Loucy (cell line): ENCODE data around the gene FRMD4A.

Source experiments
- H2AFZ ChIP-seq: fragments of 200-600 bp; sonication (generic); 2 replicates; pipeline ENCODE4 v1.6.0; 2016; ENCODE audit warnings: antibody characterized with exemption, mild to moderate bottlenecking, low read length, moderate library complexity
- H3F3A ChIP-seq: fragments of 200-600 bp; 2 replicates; pipeline ENCODE4 v1.6.0; 2016; ENCODE audit warnings: antibody characterized with exemption, low read depth, mild to moderate bottlenecking
- H3K27me3 ChIP-seq: fragments of 200-600 bp; sonication (generic); 2 replicates; pipeline ENCODE4 v1.6.1; 2014; ENCODE audit warnings: low read length, mild to moderate bottlenecking; ENCODE audit not compliant: insufficient read depth, poor library complexity, severe bottlenecking
- H3K36me3 ChIP-seq: fragments of 200-600 bp; sonication (generic); 2 replicates; pipeline ENCODE4 v1.6.1; 2016; ENCODE audit warnings: low read length; ENCODE audit not compliant: insufficient read depth
- H3K4me1 ChIP-seq: fragments of 200-600 bp; sonication (generic); 2 replicates; pipeline ENCODE4 v1.5.1; 2014; ENCODE audit warnings: low read length, mild to moderate bottlenecking; ENCODE audit not compliant: insufficient read depth, poor library complexity, severe bottlenecking
- H3K4me2 ChIP-seq: fragments of 200-600 bp; sonication (generic); 2 replicates; pipeline ENCODE4 v1.6.0; 2014; ENCODE audit warnings: antibody characterized with exemption, low read length, low read depth, mild to moderate bottlenecking; ENCODE audit not compliant: poor library complexity, severe bottlenecking
- H3K4me3 ChIP-seq: fragments of 200-600 bp; sonication (generic); 2 replicates; pipeline ENCODE4 v1.5.1; 2014; ENCODE audit warnings: low read length, mild to moderate bottlenecking, mixed read lengths; ENCODE audit not compliant: poor library complexity, severe bottlenecking
- H3K79me2 ChIP-seq: fragments of 200-600 bp; sonication (generic); 2 replicates; pipeline ENCODE4 v1.6.1; 2014; ENCODE audit warnings: low read length; ENCODE audit not compliant: insufficient read depth
- H3K9ac ChIP-seq: fragments of 200-600 bp; sonication (generic); 2 replicates; pipeline ENCODE4 v1.6.0; 2014; ENCODE audit warnings: mild to moderate bottlenecking, low read depth, low read length, moderate library complexity; ENCODE audit not compliant: poor library complexity, severe bottlenecking
- H3K9me2 ChIP-seq: fragments of 200-600 bp; sonication (generic); replicated peaks from 2 replicates; pipeline ENCODE4 v1.6.1; 2016; ENCODE audit warnings: low read depth, low read length, mixed read lengths
- H3K9me3 ChIP-seq: fragments of 200-600 bp; sonication (generic); 2 replicates; pipeline ENCODE4 v1.6.1; 2014; ENCODE audit warnings: mild to moderate bottlenecking, antibody characterized with exemption, low read length, low read depth; ENCODE audit not compliant: insufficient read depth
- H4K20me1 ChIP-seq: fragments of 200-600 bp; sonication (generic); 2 replicates; pipeline ENCODE4 v1.6.0; 2014; ENCODE audit warnings: antibody characterized with exemption, low read length, mild to moderate bottlenecking; ENCODE audit not compliant: insufficient read depth, poor library complexity, severe bottlenecking
- EZH2phosphoT487 ChIP-seq: fragments of 200-600 bp; IDR thresholded peaks from 2 replicates; pipeline ENCODE4 v1.6.1; 2018; ENCODE audit warnings: antibody characterized with exemption, mild to moderate bottlenecking, moderate library complexity, borderline replicate concordance
- TF ChIP-seq, protein P1 (sequence below): fragments of 200-600 bp; sonication (generic); conservative IDR thresholded peaks from 2 replicates; pipeline ENCODE4 v1.5.1; 2014; ENCODE audit warnings: mild to moderate bottlenecking, antibody characterized with exemption, low read length

Gene FRMD4A

DNA sequence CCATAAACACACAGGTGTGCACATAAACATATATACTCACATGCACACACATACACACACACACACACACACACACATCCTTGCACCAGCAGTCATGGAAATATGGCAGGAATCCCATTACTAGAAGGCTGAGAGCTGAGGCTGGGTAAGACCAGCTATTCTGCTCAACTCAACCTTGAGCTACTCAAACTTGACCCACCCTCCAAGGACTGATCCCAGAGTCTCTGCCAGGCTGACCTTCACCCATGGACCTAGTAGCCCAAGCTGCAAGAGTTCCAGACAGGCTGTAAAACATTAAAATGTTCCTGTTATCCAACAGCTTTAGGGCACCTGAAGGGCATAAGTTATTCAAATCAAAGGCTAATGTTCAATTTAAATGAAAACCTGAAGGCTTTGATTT, 134.6 kb downstream of the FRMD4A start:
- no peaks in the 10 kb centered on the region for H3K27me3 ChIP-seq
- no peaks in the 10 kb centered on the region for H3K79me2 ChIP-seq
- no peaks in the 10 kb centered on the region for H3K9me3 ChIP-seq
- H4K20me1 ChIP-seq, result no peaks in the 10 kb centered on the region
- H3K9ac ChIP-seq, result no peak overlapping the region
- no peaks in the 10 kb centered on the region for H3K4me1 ChIP-seq
- H3K4me3 ChIP-seq, result no peak overlapping the region
- no peaks in the 10 kb centered on the region for H3F3A ChIP-seq
- no peaks in the 10 kb centered on the region for H3K36me3 ChIP-seq
- no peak overlapping the region for H3K4me2 ChIP-seq
- no peak overlapping the region for H2AFZ ChIP-seq
- H3K9me2 ChIP-seq, result no peaks in the 10 kb centered on the region
- TF ChIP-seq, protein P1, sequence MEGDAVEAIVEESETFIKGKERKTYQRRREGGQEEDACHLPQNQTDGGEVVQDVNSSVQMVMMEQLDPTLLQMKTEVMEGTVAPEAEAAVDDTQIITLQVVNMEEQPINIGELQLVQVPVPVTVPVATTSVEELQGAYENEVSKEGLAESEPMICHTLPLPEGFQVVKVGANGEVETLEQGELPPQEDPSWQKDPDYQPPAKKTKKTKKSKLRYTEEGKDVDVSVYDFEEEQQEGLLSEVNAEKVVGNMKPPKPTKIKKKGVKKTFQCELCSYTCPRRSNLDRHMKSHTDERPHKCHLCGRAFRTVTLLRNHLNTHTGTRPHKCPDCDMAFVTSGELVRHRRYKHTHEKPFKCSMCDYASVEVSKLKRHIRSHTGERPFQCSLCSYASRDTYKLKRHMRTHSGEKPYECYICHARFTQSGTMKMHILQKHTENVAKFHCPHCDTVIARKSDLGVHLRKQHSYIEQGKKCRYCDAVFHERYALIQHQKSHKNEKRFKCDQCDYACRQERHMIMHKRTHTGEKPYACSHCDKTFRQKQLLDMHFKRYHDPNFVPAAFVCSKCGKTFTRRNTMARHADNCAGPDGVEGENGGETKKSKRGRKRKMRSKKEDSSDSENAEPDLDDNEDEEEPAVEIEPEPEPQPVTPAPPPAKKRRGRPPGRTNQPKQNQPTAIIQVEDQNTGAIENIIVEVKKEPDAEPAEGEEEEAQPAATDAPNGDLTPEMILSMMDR, result no peak
- no peak for TF ChIP-seq EZH2phosphoT487

DNA sequence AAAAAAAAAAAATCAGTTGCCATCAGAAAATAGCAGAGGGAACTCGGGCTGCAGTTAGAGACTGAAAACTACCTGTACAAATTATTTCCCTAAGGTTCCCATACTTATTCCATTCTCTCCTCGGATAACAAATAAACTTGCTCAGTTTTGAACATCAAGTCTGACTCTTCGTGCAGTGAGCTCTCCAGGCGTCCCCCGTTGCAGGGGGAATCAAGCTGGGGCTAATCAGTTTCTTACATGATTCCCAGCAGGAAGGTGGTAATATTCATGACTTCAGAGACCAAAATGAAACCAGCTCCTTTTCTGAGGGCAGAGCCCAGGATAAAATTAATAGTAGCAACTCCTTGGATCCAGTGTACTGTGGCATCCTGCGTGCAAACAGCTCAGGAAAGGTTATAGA, 135.3 kb downstream of the FRMD4A start:
- Histone ChIP-seq H3K4me2 (no peak overlapping the region), H3K4me1 (no peaks in the 10 kb centered on the region), H2AFZ (no peak overlapping the region), H3K9me2 (no peaks in the 10 kb centered on the region), H4K20me1 (no peaks in the 10 kb centered on the region), H3K36me3 (no peaks in the 10 kb centered on the region), H3K4me3 (no peak overlapping the region), H3K9ac (no peak overlapping the region), H3F3A (no peaks in the 10 kb centered on the region), H3K27me3 (no peaks in the 10 kb centered on the region), H3K79me2 (no peaks in the 10 kb centered on the region), H3K9me3 (no peaks in the 10 kb centered on the region)
- no peak for TF ChIP-seq EZH2phosphoT487
- TF ChIP-seq, protein P1, result no peak

DNA sequence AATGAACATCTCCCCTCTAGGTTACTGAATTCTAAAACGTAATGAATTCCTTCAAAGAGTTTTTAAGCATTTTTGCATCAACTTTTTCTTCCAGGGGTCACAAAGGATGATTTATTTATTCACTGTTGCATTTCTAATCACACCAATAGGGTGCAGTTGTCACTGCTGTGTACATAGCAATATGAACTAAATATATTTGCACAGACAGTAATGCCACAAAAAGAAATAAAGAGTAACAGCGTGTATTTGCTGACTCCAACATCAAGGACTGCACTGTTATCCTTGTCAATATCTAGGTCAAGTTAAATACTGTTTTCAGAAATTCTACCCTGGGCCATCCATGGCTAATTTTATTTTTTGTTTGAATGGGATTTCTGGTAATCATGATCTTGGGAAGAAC, 138.0 kb downstream of the FRMD4A start:
- no peak for TF ChIP-seq EZH2phosphoT487
- TF ChIP-seq, protein P1, result no peak
- Histone ChIP-seq H3K9me3 (no peaks in the 10 kb centered on the region), H3K9ac (no peak overlapping the region), H3K27me3 (no peaks in the 10 kb centered on the region), H3F3A (no peaks in the 10 kb centered on the region), H2AFZ (no peak overlapping the region), H3K4me2 (no peak overlapping the region), H3K9me2 (no peaks in the 10 kb centered on the region), H3K4me3 (no peak overlapping the region), H3K4me1 (no peaks in the 10 kb centered on the region), H4K20me1 (no peaks in the 10 kb centered on the region), H3K79me2 (no peaks in the 10 kb centered on the region), H3K36me3 (no peaks in the 10 kb centered on the region)
